Osteocyte (in vitro differentiated cells): ENCODE data around the gene CDR2. TPM values are rescaled to one million over a fixed set of nuclear protein-coding genes. Genes with fewer than 3 reads are reported as not detected.

ENCODE experiments used
- DNase-seq: peaks from one replicate; pipeline ENCODE4 v3.0.0; 2021; ENCODE audit warnings: mixed read lengths; ENCODE audit not compliant: unreplicated experiment; ENCODE audit errors: extremely low spot score
- H3K27ac Mint-ChIP-seq: one replicate; pipeline ENCODE4 v1.8.0; 2021; ENCODE audit warnings: mild to moderate bottlenecking, mixed read lengths; ENCODE audit not compliant: unreplicated experiment
- H3K27me3 Mint-ChIP-seq: one replicate; pipeline ENCODE4 v1.8.0; 2021; ENCODE audit warnings: mixed read lengths; ENCODE audit not compliant: unreplicated experiment
- H3K36me3 Mint-ChIP-seq: one replicate; pipeline ENCODE4 v1.8.0; 2021; ENCODE audit warnings: mixed read lengths; ENCODE audit not compliant: unreplicated experiment
- H3K4me1 Mint-ChIP-seq: one replicate; pipeline ENCODE4 v1.8.0; 2021; ENCODE audit warnings: mixed read lengths; ENCODE audit not compliant: unreplicated experiment
- H3K4me3 Mint-ChIP-seq: one replicate; pipeline ENCODE4 v1.8.0; 2021; ENCODE audit warnings: mild to moderate bottlenecking, moderate library complexity, mixed read lengths; ENCODE audit not compliant: unreplicated experiment
- H3K9me3 Mint-ChIP-seq: one replicate; pipeline ENCODE4 v1.8.0; 2021; ENCODE audit warnings: mixed read lengths; ENCODE audit not compliant: unreplicated experiment
- total RNA-seq: library from RNA; stranded (reverse); gene quantifications from 2 replicates; pipeline ENCODE4 v1.2.1, GENCODE V29; 2021
- TF ChIP-seq, protein P1 (sequence below): fragments of 200-600 bp; sonication (generic); IDR thresholded peaks from 2 replicates; pipeline ENCODE4 v1.5.0; 2021; ENCODE audit warnings: antibody characterized with exemption, mild to moderate bottlenecking, moderate library complexity

The CDR2 gene
- total RNA-seq, 1 donor from 2014 or later = 23.7 TPM

DNA sequence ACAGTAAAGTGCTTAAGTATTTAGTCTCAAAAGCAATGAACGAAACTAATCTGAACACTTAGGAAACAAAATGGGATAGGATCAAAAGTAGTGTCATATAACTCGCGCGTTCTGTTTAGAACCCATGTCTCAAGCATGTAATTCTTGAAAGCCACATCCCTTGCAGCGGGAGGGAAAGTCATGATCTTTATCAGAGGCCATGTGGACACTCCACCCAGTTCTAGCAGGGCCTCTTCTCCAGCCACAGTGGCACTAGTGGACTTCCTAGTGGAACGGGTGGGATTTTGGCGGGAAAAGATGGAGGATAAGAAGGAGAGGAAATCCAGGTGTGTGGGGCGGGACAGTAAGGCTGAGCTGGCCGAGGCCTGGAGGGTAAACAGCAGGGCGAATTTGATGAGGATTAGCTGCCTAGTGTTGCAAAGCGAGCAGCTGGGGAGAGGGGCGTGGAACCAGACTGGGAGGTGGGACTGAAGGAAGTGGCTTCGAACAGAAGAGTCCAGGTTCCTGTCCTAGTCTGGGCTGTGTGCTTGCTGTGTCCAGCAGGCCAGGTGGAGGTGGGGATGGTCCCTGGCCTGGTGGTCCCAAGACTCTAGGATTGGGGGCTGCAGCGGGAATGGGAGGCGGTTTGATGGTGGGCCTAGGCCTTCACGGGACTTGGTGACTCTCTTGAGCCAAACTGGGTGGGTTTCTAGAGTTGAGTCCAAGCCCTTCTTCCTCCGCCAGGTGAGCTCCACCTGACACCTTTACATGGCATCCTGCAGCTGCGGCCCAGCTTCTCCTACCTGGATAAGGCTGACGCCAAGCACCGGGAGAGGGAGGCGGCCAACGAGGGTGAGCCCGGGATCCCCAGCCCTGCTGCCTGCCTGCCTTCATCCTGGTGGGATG is 61.3 kb downstream of the CDR2 start:
- Mint-ChIP-seq H3K9me3 (no peaks in the 10 kb centered on the region), H3K4me1 (no peaks in the 10 kb centered on the region), H3K27me3 (no peaks in the 10 kb centered on the region), H3K36me3 (peaks cover 18% of the 10 kb centered on the region), H3K27ac (no peak overlapping the region), H3K4me3 (no peak overlapping the region)
- TF ChIP-seq, protein P1, sequence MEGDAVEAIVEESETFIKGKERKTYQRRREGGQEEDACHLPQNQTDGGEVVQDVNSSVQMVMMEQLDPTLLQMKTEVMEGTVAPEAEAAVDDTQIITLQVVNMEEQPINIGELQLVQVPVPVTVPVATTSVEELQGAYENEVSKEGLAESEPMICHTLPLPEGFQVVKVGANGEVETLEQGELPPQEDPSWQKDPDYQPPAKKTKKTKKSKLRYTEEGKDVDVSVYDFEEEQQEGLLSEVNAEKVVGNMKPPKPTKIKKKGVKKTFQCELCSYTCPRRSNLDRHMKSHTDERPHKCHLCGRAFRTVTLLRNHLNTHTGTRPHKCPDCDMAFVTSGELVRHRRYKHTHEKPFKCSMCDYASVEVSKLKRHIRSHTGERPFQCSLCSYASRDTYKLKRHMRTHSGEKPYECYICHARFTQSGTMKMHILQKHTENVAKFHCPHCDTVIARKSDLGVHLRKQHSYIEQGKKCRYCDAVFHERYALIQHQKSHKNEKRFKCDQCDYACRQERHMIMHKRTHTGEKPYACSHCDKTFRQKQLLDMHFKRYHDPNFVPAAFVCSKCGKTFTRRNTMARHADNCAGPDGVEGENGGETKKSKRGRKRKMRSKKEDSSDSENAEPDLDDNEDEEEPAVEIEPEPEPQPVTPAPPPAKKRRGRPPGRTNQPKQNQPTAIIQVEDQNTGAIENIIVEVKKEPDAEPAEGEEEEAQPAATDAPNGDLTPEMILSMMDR = no peak
- DNase-seq = no peak

DNA sequence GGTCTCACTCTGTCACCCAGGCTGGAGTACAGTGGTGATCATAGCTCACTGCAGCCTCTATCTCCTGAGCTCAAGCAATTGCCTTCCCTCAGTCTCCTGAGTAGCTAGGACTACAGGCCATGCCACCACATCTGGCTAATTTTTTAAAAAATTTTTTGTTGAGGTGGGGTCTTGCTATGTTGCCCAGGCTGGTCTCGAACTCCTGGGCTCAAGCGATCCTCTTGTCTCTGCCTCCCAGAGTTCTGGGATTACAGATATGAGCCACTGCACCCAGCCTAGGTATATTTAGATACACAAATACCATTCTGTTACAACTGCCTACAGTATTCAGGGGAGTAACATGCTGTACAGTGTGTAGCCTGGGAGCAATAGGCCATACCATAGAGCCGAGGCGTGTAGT is 62.9 kb downstream of the CDR2 start:
- H3K4me1 Mint-ChIP-seq = no peaks in the 10 kb centered on the region
- H3K27me3 Mint-ChIP-seq = no peaks in the 10 kb centered on the region
- H3K9me3 Mint-ChIP-seq = no peaks in the 10 kb centered on the region
- TF ChIP-seq, protein P1 = no peak
- H3K36me3 Mint-ChIP-seq = peaks cover 19% of the 10 kb centered on the region
- DNase-seq = no peak
- H3K27ac Mint-ChIP-seq = no peak overlapping the region
- H3K4me3 Mint-ChIP-seq = no peak overlapping the region

DNA sequence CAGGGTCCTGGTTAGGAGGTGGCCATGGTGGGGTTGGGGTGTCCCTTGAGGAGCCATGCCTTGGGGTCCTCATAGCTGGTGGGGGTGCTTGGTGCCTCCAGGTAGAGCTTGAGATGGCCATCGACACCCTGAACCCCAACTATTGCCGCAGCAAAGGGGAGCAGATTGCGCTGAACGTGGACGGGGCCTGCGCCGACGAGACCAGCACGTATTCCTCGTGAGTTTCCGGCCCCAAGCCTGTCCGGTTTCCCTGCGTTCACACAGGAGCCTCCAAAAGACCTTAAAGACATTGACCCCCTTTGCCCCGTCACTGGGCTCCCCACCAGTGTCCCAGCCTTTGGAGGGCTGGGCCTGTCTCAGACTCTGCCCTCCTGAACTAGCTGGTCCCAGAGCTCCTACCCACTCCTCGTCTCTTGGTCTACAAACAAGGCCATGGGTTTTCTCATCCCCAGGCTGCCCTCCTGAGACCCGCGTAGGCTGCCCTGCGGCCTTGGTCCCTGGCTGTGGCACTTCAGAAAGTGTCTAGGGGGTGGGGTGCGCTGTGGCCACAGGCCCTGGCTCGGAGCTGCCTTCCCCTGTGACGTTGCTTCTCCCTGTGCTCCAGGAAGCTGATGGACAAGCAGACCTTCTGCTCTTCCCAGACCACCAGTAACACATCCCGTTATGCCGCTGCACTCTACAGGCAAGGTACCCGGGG is 65.4 kb downstream of the CDR2 start:
- H3K27ac Mint-ChIP-seq = no peak overlapping the region
- H3K4me1 Mint-ChIP-seq = no peaks in the 10 kb centered on the region
- no peak overlapping the region for H3K4me3 Mint-ChIP-seq
- TF ChIP-seq, protein P1 = no peak
- no peaks in the 10 kb centered on the region for H3K9me3 Mint-ChIP-seq
- no peak for DNase-seq
- H3K36me3 Mint-ChIP-seq = peaks cover 25% of the 10 kb centered on the region
- no peaks in the 10 kb centered on the region for H3K27me3 Mint-ChIP-seq

DNA sequence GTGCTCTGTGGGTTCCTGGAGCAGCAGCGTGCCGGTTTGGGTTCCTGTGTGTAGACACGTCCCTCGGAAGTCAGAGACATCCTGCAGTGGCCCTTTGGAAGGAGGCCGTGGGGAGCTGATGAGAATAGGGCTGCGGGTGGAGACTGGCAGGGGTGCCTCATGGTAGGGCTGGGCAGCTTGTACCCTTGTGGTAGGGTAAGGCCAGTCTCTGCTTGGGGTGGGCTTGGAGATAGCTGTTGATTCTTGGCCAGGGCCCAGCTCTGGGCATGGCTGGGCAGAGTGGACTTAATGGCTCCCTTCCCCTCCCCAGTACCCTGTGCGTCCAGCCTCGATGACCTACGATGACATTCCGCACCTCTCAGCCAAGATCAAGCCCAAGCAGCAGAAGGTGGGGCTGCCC is 66.6 kb downstream of the CDR2 start:
- Mint-ChIP-seq H3K9me3 (no peaks in the 10 kb centered on the region), H3K27ac (no peak overlapping the region), H3K36me3 (peaks cover 26% of the 10 kb centered on the region), H3K4me1 (no peaks in the 10 kb centered on the region), H3K27me3 (no peaks in the 10 kb centered on the region), H3K4me3 (no peak overlapping the region)
- TF ChIP-seq, protein P1 = no peak
- DNase-seq = no peak

DNA sequence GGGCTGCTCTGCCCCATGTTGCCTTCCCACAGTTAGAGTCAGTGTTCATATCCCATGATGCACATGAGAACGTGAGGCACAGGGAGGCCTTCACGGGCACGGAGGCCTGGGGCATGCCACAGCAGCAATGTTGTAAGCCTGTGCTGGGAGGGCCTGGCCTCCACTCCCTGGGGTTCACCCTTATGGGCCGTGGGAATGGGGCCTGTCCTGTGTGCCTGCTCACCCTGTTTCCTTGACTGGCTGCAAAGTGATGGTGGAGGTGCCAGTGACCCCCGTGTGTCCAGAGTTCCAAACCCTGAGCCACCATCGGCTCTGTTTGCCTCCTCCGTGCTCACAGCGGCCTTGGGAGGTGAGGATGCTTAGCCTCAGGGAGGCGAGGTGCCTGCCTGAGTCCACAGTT is 67.6 kb downstream of the CDR2 start:
- peaks cover 23% of the 10 kb centered on the region for H3K36me3 Mint-ChIP-seq

More for the DNA sequence above, 67.6 kb downstream of the CDR2 start:
- TF ChIP-seq, protein P1 = no peak
- Mint-ChIP-seq H3K9me3 (no peaks in the 10 kb centered on the region), H3K4me1 (peaks cover 1% of the 10 kb centered on the region), H3K27me3 (no peaks in the 10 kb centered on the region), H3K27ac (no peak overlapping the region), H3K4me3 (no peak overlapping the region)
- DNase-seq = no peak
